OCI-LY7 (cell line): Measurements from ENCODE around the gene ADARB2. TPM values are rescaled to one million over a fixed set of nuclear protein-coding genes. Genes with fewer than 3 reads are reported as not detected.

ENCODE experiments used
- BruUV-seq: library from RNA; stranded (reverse); fragments of 400-500 nt; replicated peaks from 2 replicates; lab custom pipeline; 2021; lab: Mats Ljungman, UMichigan
- CTCF ChIA-PET: fragments of 300-600 bp; sonication (Branson Sonifier 250); formaldehyde crosslinking; loops from one replicate; lab custom pipeline; 2022; ENCODE audit warnings: antibody characterized with exemption; ENCODE audit not compliant: unreplicated experiment; lab: Charles Lee
- POLR2A ChIA-PET: fragments of 300-600 bp; sonication (Branson Sonifier 250); formaldehyde crosslinking; loops from one replicate; lab custom pipeline; 2022; ENCODE audit warnings: antibody characterized with exemption; lab: Charles Lee
- DNase-seq: peaks from one replicate; pipeline ENCODE4 v3.0.0-alpha.2; 2015; ENCODE audit warnings: low spot score
- H2AFZ ChIP-seq: fragments of 200-600 bp; sonication (generic), shearing (Covaris generic); 2 replicates; pipeline ENCODE4 v1.6.1; 2014; ENCODE audit warnings: mild to moderate bottlenecking, antibody characterized with exemption, low read length, moderate library complexity
- H3K27ac ChIP-seq: fragments of 200-600 bp; sonication (generic); 2 replicates; pipeline ENCODE4 v1.5.1; 2014; ENCODE audit warnings: mixed run types, low read depth, mild to moderate bottlenecking, moderate library complexity, low read length, inconsistent platforms; ENCODE audit not compliant: poor library complexity, severe bottlenecking
- H3K36me3 ChIP-seq: fragments of 200-600 bp; sonication (generic); 2 replicates; pipeline ENCODE4 v1.6.1; 2014; ENCODE audit warnings: mild to moderate bottlenecking, antibody characterized with exemption, low read length, moderate library complexity, mixed read lengths; ENCODE audit not compliant: insufficient read depth
- H3K4me1 ChIP-seq: fragments of 200-600 bp; sonication (generic); 2 replicates; pipeline ENCODE4 v1.5.1; 2014; ENCODE audit warnings: mild to moderate bottlenecking, low read length; ENCODE audit not compliant: insufficient read depth, poor library complexity, severe bottlenecking
- H3K4me2 ChIP-seq: fragments of 200-600 bp; sonication (generic); 2 replicates; pipeline ENCODE4 v1.6.1; 2014; ENCODE audit warnings: mild to moderate bottlenecking, low read length
- H3K4me3 ChIP-seq: fragments of 200-600 bp; sonication (generic); 2 replicates; pipeline ENCODE4 v1.5.1; 2014; ENCODE audit warnings: mild to moderate bottlenecking, low read depth, low read length; ENCODE audit not compliant: poor library complexity, severe bottlenecking
- H3K79me2 ChIP-seq: fragments of 200-600 bp; sonication (generic); 2 replicates; pipeline ENCODE4 v1.6.1; 2016; ENCODE audit warnings: low read depth, mild to moderate bottlenecking, low read length, moderate library complexity, mixed read lengths; ENCODE audit not compliant: insufficient read depth
- H3K9me2 ChIP-seq: fragments of 200-600 bp; sonication (generic); 2 replicates; pipeline ENCODE4 v1.6.1; 2016; ENCODE audit warnings: mild to moderate bottlenecking, low read length, mixed read lengths; ENCODE audit not compliant: insufficient read depth
- H3K9me3 ChIP-seq: fragments of 200-600 bp; sonication (generic); 2 replicates; pipeline ENCODE4 v1.6.1; 2014; ENCODE audit warnings: mild to moderate bottlenecking, mixed run types, low read length, mixed read lengths
- H4K20me1 ChIP-seq: fragments of 200-600 bp; sonication (generic); 2 replicates; pipeline ENCODE4 v1.6.1; 2014; ENCODE audit warnings: mild to moderate bottlenecking, antibody characterized with exemption, low read length, moderate library complexity, mixed read lengths; ENCODE audit not compliant: insufficient read depth
- EZH2phosphoT487 ChIP-seq: fragments of 200-600 bp; sonication (generic); IDR thresholded peaks from 2 replicates; pipeline ENCODE4 v1.6.1; 2018; ENCODE audit warnings: low read depth, borderline replicate concordance, mild to moderate bottlenecking, mixed run types, antibody characterized with exemption, low read length, moderate library complexity, mixed read lengths
- intact Hi-C: fragments of 100-400 bp; cut with micrococcal nuclease; formaldehyde crosslinking; loops from one replicate; pipeline ENCODE4 v1.10.0; 2022; ENCODE audit not compliant: unreplicated experiment
- total RNA-seq, 2 experiments: library from RNA; depleted of rRNA in 1 of 2; stranded (reverse); fragments of >200 nt in 1 of 2; shearing (Covaris generic) in 1 of 2; gene quantifications; 2 replicates each; pipeline ENCODE4 v1.2.3, GENCODE V29; 2014 to 2022
- TF ChIP-seq, protein P1 (sequence below): fragments of 200-600 bp; sonication (generic); conservative IDR thresholded peaks from 2 replicates; pipeline ENCODE4 v1.5.1; 2014; ENCODE audit warnings: mild to moderate bottlenecking, antibody characterized with exemption, low read length, moderate library complexity, mixed read lengths

The ADARB2 gene
- total RNA-seq, 2 experiments from 2014 or later, result 0.03 TPM; not detected in 1

DNA sequence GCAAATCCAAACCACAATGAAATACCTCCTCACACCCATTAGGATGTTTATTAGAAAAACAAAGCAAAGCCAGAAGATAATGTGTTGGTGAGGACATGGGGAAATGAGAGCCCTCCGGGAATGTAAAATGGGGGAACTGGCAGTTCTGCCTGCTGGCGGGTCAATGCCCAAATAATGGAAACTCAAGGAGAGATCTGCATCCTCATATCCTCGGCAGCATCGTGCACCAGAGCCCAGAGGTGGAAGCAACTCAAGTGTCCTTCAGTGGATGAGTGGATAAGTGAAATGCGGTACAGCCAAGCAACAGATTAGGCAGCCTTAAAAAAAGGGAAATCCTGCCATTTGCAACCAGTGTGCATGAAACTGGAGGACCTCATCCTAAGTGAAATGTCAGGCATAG is 356.0 kb downstream of the ADARB2 start:
- Histone ChIP-seq H4K20me1 (no peaks in the 10 kb centered on the region), H3K4me2 (no peak overlapping the region), H3K4me3 (no peak overlapping the region), H3K36me3 (no peaks in the 10 kb centered on the region), H2AFZ (no peak overlapping the region), H3K4me1 (no peaks in the 10 kb centered on the region), H3K9me3 (no peaks in the 10 kb centered on the region), H3K79me2 (no peaks in the 10 kb centered on the region), H3K9me2 (no peaks in the 10 kb centered on the region), H3K27ac (no peak overlapping the region)
- ChIA-PET CTCF (no interaction called here), POLR2A (no interaction called here)
- TF ChIP-seq, protein P1, sequence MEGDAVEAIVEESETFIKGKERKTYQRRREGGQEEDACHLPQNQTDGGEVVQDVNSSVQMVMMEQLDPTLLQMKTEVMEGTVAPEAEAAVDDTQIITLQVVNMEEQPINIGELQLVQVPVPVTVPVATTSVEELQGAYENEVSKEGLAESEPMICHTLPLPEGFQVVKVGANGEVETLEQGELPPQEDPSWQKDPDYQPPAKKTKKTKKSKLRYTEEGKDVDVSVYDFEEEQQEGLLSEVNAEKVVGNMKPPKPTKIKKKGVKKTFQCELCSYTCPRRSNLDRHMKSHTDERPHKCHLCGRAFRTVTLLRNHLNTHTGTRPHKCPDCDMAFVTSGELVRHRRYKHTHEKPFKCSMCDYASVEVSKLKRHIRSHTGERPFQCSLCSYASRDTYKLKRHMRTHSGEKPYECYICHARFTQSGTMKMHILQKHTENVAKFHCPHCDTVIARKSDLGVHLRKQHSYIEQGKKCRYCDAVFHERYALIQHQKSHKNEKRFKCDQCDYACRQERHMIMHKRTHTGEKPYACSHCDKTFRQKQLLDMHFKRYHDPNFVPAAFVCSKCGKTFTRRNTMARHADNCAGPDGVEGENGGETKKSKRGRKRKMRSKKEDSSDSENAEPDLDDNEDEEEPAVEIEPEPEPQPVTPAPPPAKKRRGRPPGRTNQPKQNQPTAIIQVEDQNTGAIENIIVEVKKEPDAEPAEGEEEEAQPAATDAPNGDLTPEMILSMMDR, result no peak
- TF ChIP-seq EZH2phosphoT487, result no peak
- no TSS peak for BruUV-seq
- DNase-seq, result no peak
- intact Hi-C loops, result no loop called here

DNA sequence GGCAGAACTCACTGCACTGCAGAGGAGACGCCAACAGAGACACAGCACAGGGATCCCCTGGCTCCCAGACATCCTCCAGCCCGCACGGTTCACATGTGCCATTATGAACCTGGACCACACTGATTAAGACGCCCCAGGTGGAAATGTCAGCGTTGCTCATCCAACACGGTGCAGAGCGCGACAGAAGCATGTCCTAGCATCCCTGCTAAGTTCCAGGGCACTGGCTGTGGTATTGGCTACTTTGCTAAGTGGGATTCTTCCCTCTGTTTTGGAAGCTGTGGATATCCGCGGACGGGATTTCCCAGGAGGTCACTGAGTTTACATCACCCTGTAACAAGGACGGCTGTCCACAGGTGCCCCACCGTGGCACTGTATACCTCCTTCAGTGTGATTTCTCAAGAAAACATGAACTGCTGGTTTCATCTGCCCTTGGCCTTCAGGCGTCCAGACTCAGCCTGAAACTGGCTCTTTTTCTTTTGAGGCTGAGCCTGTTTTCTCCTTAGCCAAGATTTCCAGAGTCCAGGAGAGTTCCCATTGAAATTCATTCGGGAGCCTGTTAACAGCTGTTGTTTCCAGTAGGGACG is 357.1 kb downstream of the ADARB2 start:
- no peaks in the 10 kb centered on the region for H3K4me1 ChIP-seq
- BruUV-seq, result no TSS peak
- no peak overlapping the region for H3K4me3 ChIP-seq
- no peaks in the 10 kb centered on the region for H3K79me2 ChIP-seq
- no peak for DNase-seq
- no peaks in the 10 kb centered on the region for H3K9me3 ChIP-seq
- no peak overlapping the region for H3K27ac ChIP-seq
- no peak overlapping the region for H3K4me2 ChIP-seq
- H3K36me3 ChIP-seq, result no peaks in the 10 kb centered on the region
- ChIA-PET POLR2A (interaction anchor here (0.6 kb wide), 1 partner anchor 12 kb away, joined by 6 read pairs; no protein-coding TSS in a partner anchor), CTCF (no interaction called here)
- H2AFZ ChIP-seq, result no peak overlapping the region
- TF ChIP-seq, protein P1, result no peak
- TF ChIP-seq EZH2phosphoT487, result no peak
- H3K9me2 ChIP-seq, result no peaks in the 10 kb centered on the region
- intact Hi-C loops, result no loop called here
- H4K20me1 ChIP-seq, result no peaks in the 10 kb centered on the region

DNA sequence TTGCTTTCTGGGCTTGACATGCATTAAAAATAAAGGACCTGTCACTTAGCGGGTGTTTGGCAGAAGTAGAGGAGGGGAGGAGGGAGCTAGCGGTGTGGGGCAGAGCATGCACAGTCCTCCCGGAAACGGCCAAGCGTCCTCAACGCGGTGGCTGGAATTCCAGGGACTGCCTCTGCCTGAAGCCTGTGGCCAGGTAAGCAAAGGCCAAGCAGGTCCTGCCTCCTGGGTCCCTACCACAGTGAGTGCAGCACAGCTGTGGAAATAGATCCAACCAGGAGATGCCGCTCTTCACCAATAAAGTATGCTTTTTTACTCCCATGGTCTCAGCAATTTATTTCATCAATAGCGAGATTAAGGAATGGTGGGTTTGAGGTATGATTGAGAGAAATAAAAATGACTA is 357.7 kb downstream of the ADARB2 start:
- H3K79me2 ChIP-seq, result no peaks in the 10 kb centered on the region
- no peak overlapping the region for H2AFZ ChIP-seq
- CTCF ChIA-PET, result no interaction called here
- H3K4me3 ChIP-seq, result no peak overlapping the region
- intact Hi-C loops, result no loop called here
- H3K4me2 ChIP-seq, result no peak overlapping the region
- no peaks in the 10 kb centered on the region for H3K36me3 ChIP-seq
- H3K9me3 ChIP-seq, result no peaks in the 10 kb centered on the region
- no peaks in the 10 kb centered on the region for H3K4me1 ChIP-seq
- POLR2A ChIA-PET, result interaction anchor here (0.6 kb wide), 1 partner anchor 11 kb away, joined by 6 read pairs; no protein-coding TSS in a partner anchor
- no peaks in the 10 kb centered on the region for H4K20me1 ChIP-seq
- TF ChIP-seq, protein P1, result peak; percentile 56
- no peak for TF ChIP-seq EZH2phosphoT487
- BruUV-seq, result no TSS peak
- no peaks in the 10 kb centered on the region for H3K9me2 ChIP-seq
- no peak for DNase-seq
- H3K27ac ChIP-seq, result no peak overlapping the region
